Endothelial cell of umbilical vein (primary cell): ENCODE results near the gene CHMP4A. TPM values are rescaled to one million over a fixed set of nuclear protein-coding genes. Genes with fewer than 3 reads are reported as not detected.

Source experiments
- BruUV-seq: library from RNA; stranded (reverse); fragments of 400-500 nt; replicated peaks from 2 replicates; lab custom pipeline; 2021; lab: Mats Ljungman, UMichigan
- CTCF ChIA-PET: fragments of 300-600, 350-600 bp; sonication (Branson Sonifier 250); formaldehyde crosslinking; loops from one replicate; lab custom pipeline; 2021; ENCODE audit warnings: antibody characterized with exemption, inconsistent platforms; lab: Charles Lee
- POLR2A ChIA-PET: fragments of 300-600, 350-600 bp; sonication (Branson Sonifier 250); formaldehyde crosslinking; loops from one replicate; lab custom pipeline; 2021; ENCODE audit warnings: antibody characterized with exemption, inconsistent platforms; lab: Charles Lee
- DNase-seq: peaks from one replicate; pipeline ENCODE4 v3.0.0-alpha.2; 2011; ENCODE audit warnings: low read depth, low spot score
- FAIRE-seq: peaks from 2 replicates; lab custom pipeline; 2011; peaks lifted over from hg19 to GRCh38; lab: Jason Lieb, UNC
- H2AFZ ChIP-seq: 2 replicates; pipeline ENCODE4 v1.6.0; 2012; ENCODE audit warnings: low read depth, low read length, control low read depth, inconsistent platforms
- H3K27ac ChIP-seq: 2 replicates; pipeline ENCODE4 v1.5.1; 2011; ENCODE audit warnings: low read depth, mild to moderate bottlenecking, control low read depth, low read length, moderate library complexity; ENCODE audit not compliant: insufficient read depth
- H3K27me3 ChIP-seq, 2 experiments: 2 replicates each; pipeline versions ENCODE4 v1.6.0 to v1.6.1; 2011; ENCODE audit warnings: low read length in 2 of 2, mixed read lengths in 1 of 2; ENCODE audit not compliant: control insufficient read depth in 2 of 2, insufficient read depth in 2 of 2
- H3K36me3 ChIP-seq, 2 experiments: 2 replicates in 1 of 2; 3 replicates in 1 of 2; pipeline ENCODE4 v1.5.1; 2011; ENCODE audit warnings: low read length in 2 of 2, mild to moderate bottlenecking in 1 of 2, moderate library complexity in 1 of 2; ENCODE audit not compliant: control insufficient read depth in 2 of 2, insufficient read depth in 2 of 2; ENCODE audit errors: extremely low read depth in 1 of 2
- H3K4me1 ChIP-seq: 3 replicates; pipeline ENCODE4 v1.5.1; 2011; ENCODE audit warnings: mild to moderate bottlenecking, low read length; ENCODE audit not compliant: control insufficient read depth, insufficient read depth; ENCODE audit errors: extremely low read depth
- H3K4me2 ChIP-seq: 2 replicates; pipeline ENCODE4 v1.6.1; 2011; ENCODE audit warnings: low read length, control low read depth, mixed read lengths; ENCODE audit not compliant: insufficient read depth
- H3K4me3 ChIP-seq, 3 experiments: fragments of 200-600 bp in 1 of 3; sonication (generic), shearing (Covaris generic) in 1 of 3; replicated peaks in 1 of 3; 2 replicates each; pipeline ENCODE4 v1.5.1; 2011 to 2016; ENCODE audit warnings: control low read depth in 3 of 3, low read length in 3 of 3, mild to moderate bottlenecking in 2 of 3, inconsistent platforms in 1 of 3, low read depth in 1 of 3, moderate library complexity in 1 of 3; ENCODE audit not compliant: insufficient read depth in 1 of 3
- H3K79me2 ChIP-seq: 2 replicates; pipeline ENCODE4 v1.6.0; 2012; ENCODE audit warnings: low read length, inconsistent platforms; ENCODE audit not compliant: control insufficient read depth, insufficient read depth
- H3K9ac ChIP-seq: replicated peaks from 2 replicates; pipeline ENCODE3; 2011; ENCODE audit warnings: low read length, control low read depth; ENCODE audit not compliant: insufficient read depth; ENCODE audit errors: extremely low read depth
- H3K9me1 ChIP-seq: replicated peaks from 3 replicates; pipeline ENCODE4 v1.6.0; 2011; ENCODE audit warnings: mild to moderate bottlenecking, low read length; ENCODE audit not compliant: control insufficient read depth, insufficient read depth; ENCODE audit errors: extremely low read depth
- H3K9me3 ChIP-seq: replicated peaks from 2 replicates; pipeline ENCODE4 v1.5.1; 2012; ENCODE audit warnings: low read length, inconsistent platforms; ENCODE audit not compliant: control insufficient read depth, insufficient read depth
- H4K20me1 ChIP-seq: replicated peaks from 2 replicates; pipeline ENCODE3; 2011; ENCODE audit warnings: mild to moderate bottlenecking, low read length; ENCODE audit not compliant: control insufficient read depth, insufficient read depth; ENCODE audit errors: extremely low read depth
- EZH2 ChIP-seq: IDR thresholded peaks from 2 replicates; pipeline ENCODE4 v1.6.1; 2012; ENCODE audit warnings: borderline replicate concordance, low read depth, mild to moderate bottlenecking, moderate library complexity, low read length, inconsistent platforms; ENCODE audit not compliant: severe bottlenecking
- FOS ChIP-seq: IDR thresholded peaks from 2 replicates; pipeline ENCODE4 v1.6.1; 2011; ENCODE audit warnings: mild to moderate bottlenecking, low read length, moderate library complexity, borderline replicate concordance; ENCODE audit not compliant: insufficient read depth
- GATA2 ChIP-seq: IDR thresholded peaks from 2 replicates; pipeline ENCODE4 v1.7.0; 2011; ENCODE audit warnings: low read depth, mild to moderate bottlenecking, moderate library complexity, mixed read lengths, low read length; ENCODE audit not compliant: insufficient read length, insufficient read depth
- JUN ChIP-seq: IDR thresholded peaks from 2 replicates; pipeline ENCODE4 v1.6.1; 2011; ENCODE audit warnings: borderline replicate concordance, low read depth; ENCODE audit not compliant: insufficient read length, insufficient read depth
- MYC ChIP-seq: IDR thresholded peaks from one replicate; pipeline ENCODE4 v1.6.1; 2011; ENCODE audit warnings: mild to moderate bottlenecking, low read depth, low read length
- POLR2A ChIP-seq: IDR thresholded peaks from 2 replicates; pipeline ENCODE4 v1.6.1; 2012; ENCODE audit warnings: low read depth, mild to moderate bottlenecking, control low read depth, low read length
- POLR2AphosphoS5 ChIP-seq: IDR thresholded peaks from 2 replicates; pipeline ENCODE4 v1.6.1; 2012; ENCODE audit warnings: low read depth, mild to moderate bottlenecking, control low read depth, low read length, moderate library complexity; ENCODE audit not compliant: insufficient read depth
- dilution Hi-C: fragments of 300-500 bp; cut with MboI; formaldehyde crosslinking; loops from one replicate; pipeline ENCODE4 v1.15.0; 2019; ENCODE audit warnings: low sequenced_read_pairs; ENCODE audit not compliant: extremely low pct_ligation_motif_present
- intact Hi-C: fragments of 100-400 bp; cut with micrococcal nuclease; formaldehyde crosslinking; loops from one replicate; pipeline ENCODE4 v1.10.0; 2022
- polyA plus RNA-seq, 4 experiments: library from polyadenylated mRNA; depleted of rRNA in 3 of 4; stranded (reverse) in 3 of 4; unstranded in 1 of 4; fragments of >200 nt; gene quantifications; 2 replicates each; pipeline versions ENCODE4 v1.2.1 to v1.2.3, GENCODE V29; 2011 to 2012; ENCODE audit warnings: missing spikeins in 1 of 4
- total RNA-seq: library from RNA; stranded (reverse); gene quantifications from 2 replicates; pipeline ENCODE4 v1.2.3, GENCODE V29; 2021
- TF ChIP-seq, protein P1 (sequence below), 2 donors: IDR thresholded peaks; 1 replicate in 1 of 2; 2 replicates in 1 of 2; pipeline ENCODE4 v1.5.1; 2011; ENCODE audit warnings: low read length in 2 of 2, mild to moderate bottlenecking in 2 of 2, moderate library complexity in 2 of 2, control low read depth in 1 of 2, inconsistent platforms in 1 of 2, low read depth in 1 of 2; ENCODE audit not compliant: insufficient read depth in 1 of 2; ENCODE audit errors: extremely low read depth in 1 of 2
- TF ChIP-seq, protein P2 (sequence below): IDR thresholded peaks from 2 replicates; pipeline ENCODE4 v1.6.1; 2011; ENCODE audit not compliant: insufficient read depth, insufficient read length

The CHMP4A gene
- total and polyA plus RNA-seq, 2 donors (not counting 3 experiments of a cell fraction or from before 2014, with no cell fraction given) = 40.9 to 46.4 TPM

DNA sequence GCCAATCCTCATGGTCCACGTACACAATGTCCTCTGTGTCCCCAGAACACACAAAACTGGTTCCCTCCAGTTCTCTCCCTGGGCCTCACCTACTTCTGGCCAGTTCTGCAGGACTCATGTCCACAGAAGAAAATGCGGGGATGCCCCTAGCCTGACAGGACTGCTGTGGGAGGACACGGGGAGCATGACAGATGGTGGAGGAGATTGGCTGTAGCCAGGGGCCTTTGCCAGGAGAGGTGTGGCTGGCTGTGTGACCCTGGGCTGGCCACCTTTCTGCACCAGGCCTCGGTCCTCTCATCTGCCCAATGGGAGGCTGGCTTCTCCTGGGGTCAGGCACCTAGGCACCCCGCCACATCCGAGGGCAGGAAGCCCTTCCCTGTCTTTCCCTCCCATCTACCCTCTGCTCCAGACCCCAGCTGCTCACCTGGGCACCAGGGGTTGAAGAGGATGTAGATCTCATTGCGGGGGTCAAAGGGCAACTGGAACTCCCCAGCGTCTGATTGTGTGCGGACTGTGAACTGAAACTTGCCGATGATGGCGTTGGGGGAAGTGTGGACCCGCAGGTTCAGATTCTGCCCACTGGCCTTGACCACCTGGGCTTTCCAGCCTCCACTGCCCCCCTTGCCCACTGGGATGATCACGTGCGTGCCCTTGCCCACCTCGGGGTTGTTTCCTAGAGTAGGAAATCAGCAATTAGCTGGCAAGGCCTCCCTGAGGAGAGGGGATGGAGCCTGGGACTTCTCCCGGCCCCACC, 46.9 kb upstream of the CHMP4A start:
- Histone ChIP-seq H3K4me3 (no peak overlapping the region), H3K4me1 (no peaks in the 10 kb centered on the region), H3K9me3 (no peaks in the 10 kb centered on the region), H3K36me3 (no peaks in the 10 kb centered on the region), H3K9ac (no peak overlapping the region), H3K9me1 (no peaks in the 10 kb centered on the region), H3K27me3 (no peaks in the 10 kb centered on the region), H4K20me1 (no peaks in the 10 kb centered on the region), H2AFZ (no peak overlapping the region), H3K4me2 (no peak overlapping the region), H3K27ac (no peak overlapping the region), H3K79me2 (no peaks in the 10 kb centered on the region)
- intact Hi-C loops (no loop called here), dilution Hi-C loops (no loop called here)
- BruUV-seq = no TSS peak
- no peak for TF ChIP-seq MYC
- TF ChIP-seq, protein P1, sequence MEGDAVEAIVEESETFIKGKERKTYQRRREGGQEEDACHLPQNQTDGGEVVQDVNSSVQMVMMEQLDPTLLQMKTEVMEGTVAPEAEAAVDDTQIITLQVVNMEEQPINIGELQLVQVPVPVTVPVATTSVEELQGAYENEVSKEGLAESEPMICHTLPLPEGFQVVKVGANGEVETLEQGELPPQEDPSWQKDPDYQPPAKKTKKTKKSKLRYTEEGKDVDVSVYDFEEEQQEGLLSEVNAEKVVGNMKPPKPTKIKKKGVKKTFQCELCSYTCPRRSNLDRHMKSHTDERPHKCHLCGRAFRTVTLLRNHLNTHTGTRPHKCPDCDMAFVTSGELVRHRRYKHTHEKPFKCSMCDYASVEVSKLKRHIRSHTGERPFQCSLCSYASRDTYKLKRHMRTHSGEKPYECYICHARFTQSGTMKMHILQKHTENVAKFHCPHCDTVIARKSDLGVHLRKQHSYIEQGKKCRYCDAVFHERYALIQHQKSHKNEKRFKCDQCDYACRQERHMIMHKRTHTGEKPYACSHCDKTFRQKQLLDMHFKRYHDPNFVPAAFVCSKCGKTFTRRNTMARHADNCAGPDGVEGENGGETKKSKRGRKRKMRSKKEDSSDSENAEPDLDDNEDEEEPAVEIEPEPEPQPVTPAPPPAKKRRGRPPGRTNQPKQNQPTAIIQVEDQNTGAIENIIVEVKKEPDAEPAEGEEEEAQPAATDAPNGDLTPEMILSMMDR (IDR thresholded peaks at IDR 0.05; ENCODE audit: extremely low read depth in 1 of 2, insufficient read depth in 1 of 2, low read depth in 1 of 2, low read length in 2 of 2) = no peak
- TF ChIP-seq, protein P2, sequence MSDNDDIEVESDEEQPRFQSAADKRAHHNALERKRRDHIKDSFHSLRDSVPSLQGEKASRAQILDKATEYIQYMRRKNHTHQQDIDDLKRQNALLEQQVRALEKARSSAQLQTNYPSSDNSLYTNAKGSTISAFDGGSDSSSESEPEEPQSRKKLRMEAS = no peak
- no peak for TF ChIP-seq JUN
- no peak for TF ChIP-seq GATA2
- TF ChIP-seq FOS = no peak
- TF ChIP-seq EZH2 = no peak
- no peak for TF ChIP-seq POLR2AphosphoS5
- no peak for TF ChIP-seq POLR2A
- CTCF ChIA-PET = no interaction called here
- POLR2A ChIA-PET = interaction anchor here (0.6 kb wide), 1 partner anchor 40 kb away, joined by 3 read pairs; no protein-coding TSS in a partner anchor
- DNase-seq (no peak), FAIRE-seq (no peak)
